OCI-LY3 (cell line): ENCODE results near the gene RHBDL1.

Experiments used
- CTCF ChIP-seq: fragments of 200-600, 300-600 bp; sonication (generic); IDR thresholded peaks from 2 replicates; pipeline ENCODE4 v1.5.1; 2014; ENCODE audit warnings: antibody characterized with exemption, low read length, low read depth
- EZH2phosphoT487 ChIP-seq: fragments of 200-600 bp; shearing (Covaris generic); IDR thresholded peaks from 2 replicates; pipeline ENCODE4 v1.6.1; 2018; ENCODE audit warnings: antibody characterized with exemption, mixed run types, low read depth

GRCh38 chr16:640614-641013 lies 34.9 kb upstream of the RHBDL1 start:
- TF ChIP-seq CTCF (no peak), EZH2phosphoT487 (no peak)
